ENCODE measurements around the gene SPRYD4.

The SPRYD4 gene

DNA sequence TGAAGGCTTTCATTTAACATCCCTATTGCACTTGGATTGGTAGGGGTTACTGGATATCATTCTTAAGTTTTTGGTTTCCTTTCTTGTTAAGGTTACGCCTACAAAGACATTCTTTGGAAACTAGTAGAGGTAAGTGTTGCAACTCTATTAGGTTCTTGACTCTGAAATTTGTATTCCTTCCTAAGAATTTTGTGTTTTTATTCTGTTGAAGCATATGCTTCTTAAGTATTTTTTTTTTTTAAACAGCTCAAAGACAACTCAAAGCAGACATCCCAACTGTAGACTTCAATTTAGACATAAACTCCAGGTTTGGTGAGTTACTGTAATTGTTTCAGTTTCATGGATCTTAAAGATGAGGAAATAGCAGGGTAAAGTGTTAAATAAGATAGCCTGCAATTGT lies 52.1 kb downstream of the SPRYD4 start:
- H3K4me3 ChIP-seq (ENCODE audit: low read depth, low read length), result no peak overlapping the region

DNA sequence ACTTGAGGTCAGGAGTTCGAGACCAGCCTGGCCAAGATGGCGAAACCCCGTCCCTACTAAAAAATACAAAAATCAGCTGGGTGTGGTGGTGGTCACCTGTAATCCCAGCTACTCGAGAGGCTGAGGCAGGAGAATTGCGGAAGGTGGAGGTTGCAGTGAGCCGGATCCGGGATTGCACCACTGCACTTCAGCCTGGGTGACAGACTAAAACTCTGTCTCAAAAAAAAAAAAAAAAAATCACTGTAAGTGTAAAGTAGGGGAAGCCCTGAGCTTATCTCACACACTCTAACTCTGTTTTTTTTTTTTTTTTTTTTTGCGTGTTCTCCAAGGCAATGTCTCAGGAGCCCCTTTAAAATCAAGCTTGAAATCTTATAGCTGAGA lies 52.8 kb downstream of the SPRYD4 start:
- H3K4me3 ChIP-seq (ENCODE audit: low read depth, low read length), result no peak overlapping the region

GRCh38 chr12:56521590-56522371 lies 53.4 kb downstream of the SPRYD4 start, which contains the start of gene RBMS2:
TSS of gene RBMS2 (plus strand) at chr12:56521820. CDS start at chr12:56522024, 204 bp downstream.
- peak within 1 kb of the TSS; percentile 86 for H3K4me3 ChIP-seq (ENCODE audit: low read depth, low read length)

DNA sequence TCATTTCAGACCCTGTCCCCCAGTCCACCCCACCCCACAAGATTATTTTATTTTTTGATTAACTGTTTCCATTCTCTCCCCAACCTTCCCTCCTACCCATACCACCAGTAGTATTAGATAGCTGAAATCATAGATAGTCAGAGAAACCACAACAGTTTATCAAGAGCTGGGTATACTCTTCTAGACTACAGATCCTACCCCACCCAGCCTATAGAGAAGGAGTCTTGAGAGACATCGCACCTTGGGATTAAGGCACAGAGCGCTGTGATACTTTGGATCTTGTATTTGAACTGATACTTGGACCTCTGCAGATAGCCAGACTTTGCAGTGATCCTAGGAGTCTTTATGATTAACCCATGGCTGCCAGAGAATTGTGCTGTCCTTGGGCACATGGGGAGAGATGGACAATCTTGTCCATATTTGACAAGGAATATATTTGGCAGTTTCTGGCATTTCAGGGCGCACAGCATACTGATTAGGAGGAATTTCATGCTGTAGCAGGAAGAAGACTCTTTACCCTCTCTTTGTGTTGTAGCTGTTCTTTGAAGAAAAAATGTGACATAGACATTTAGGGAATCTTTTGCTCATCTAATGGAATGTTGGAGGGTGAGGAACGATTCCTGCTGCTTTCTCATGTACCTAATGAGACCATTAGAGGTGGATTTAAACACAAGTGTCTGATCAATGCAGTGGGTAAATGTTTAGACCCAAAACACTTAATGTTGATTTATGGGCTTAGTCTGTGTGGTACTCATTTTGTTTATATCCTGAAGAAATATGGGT lies 54.2 kb downstream of the SPRYD4 start:
- peak overlapping the region; percentile 86 for H3K4me3 ChIP-seq (ENCODE audit: low read depth, low read length)

DNA sequence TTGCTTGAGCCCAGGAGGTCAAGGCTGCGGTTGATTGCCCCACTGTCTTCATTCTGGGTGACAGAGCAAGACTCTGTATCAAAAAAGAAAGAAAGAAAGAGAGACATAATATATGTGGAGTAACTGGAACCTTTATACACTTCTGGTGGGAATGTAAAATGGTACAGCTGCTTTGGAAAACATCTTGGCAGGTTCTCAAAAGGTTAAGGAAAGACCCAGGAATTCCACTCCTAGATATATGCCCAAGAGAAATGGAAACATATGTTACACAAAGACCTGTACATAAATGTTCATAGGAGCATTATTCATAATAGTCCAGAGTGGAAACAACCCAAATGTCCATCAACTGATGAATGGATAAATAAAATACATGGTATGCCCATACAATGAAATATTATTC lies 60.5 kb downstream of the SPRYD4 start:
- H3K4me3 ChIP-seq (ENCODE audit: low read depth, low read length), result no peak overlapping the region

Measured in iPS-11a (cell line).